Measurements from ENCODE around the gene TEP1.

Gene TEP1

GRCh38 chr14:20415782-20416206, 2.5 kb upstream of the TEP1 start:
- H3K9me3 ChIP-seq (ENCODE audit: insufficient read depth, low read length): no peaks in the 10 kb centered on the region
- H3K4me3 ChIP-seq (ENCODE audit: insufficient read depth, low read length, poor library complexity, severe bottlenecking): no peak overlapping the region
- no peaks in the 10 kb centered on the region for H3K36me3 ChIP-seq (ENCODE audit: low read length)
- no peak overlapping the region for H3K4me2 ChIP-seq (ENCODE audit: low read depth, low read length, poor library complexity, severe bottlenecking)
- no peak overlapping the region for H3K27ac ChIP-seq (ENCODE audit: low read depth, low read length)
- no peaks in the 10 kb centered on the region for H4K20me1 ChIP-seq (ENCODE audit: low read depth, low read length)
- H2AFZ ChIP-seq (ENCODE audit: low read depth, low read length, severe bottlenecking): peak overlapping the region; percentile 29
- H3K9me2 ChIP-seq (replicated peaks; ENCODE audit: insufficient read depth, low read length): no peaks in the 10 kb centered on the region
- no peak for TF ChIP-seq EZH2phosphoT487 (conservative IDR thresholded peaks at IDR 0.05; ENCODE audit: low read length)
- TF ChIP-seq CTCF (IDR thresholded peaks at IDR 0.05; ENCODE audit: insufficient read depth, low read length, poor library complexity, severe bottlenecking): peak; percentile 60
- no peak overlapping the region for H3K9ac ChIP-seq (ENCODE audit: low read length)
- peaks cover 6% of the 10 kb centered on the region; the same call in 1 of the 2 replicates for H3K79me2 ChIP-seq (ENCODE audit: insufficient read depth, low read length)
- H3K27me3 ChIP-seq (ENCODE audit: low read length): no peaks in the 10 kb centered on the region
- H3F3A ChIP-seq (ENCODE audit: insufficient read depth): peaks cover 16% of the 10 kb centered on the region; the same call in 1 of the 2 replicates

- Histone ChIP-seq H3K4me3 (ENCODE audit: insufficient read depth, low read length, poor library complexity, severe bottlenecking) (peak overlapping the region; percentile 84), H3K4me2 (ENCODE audit: low read depth, low read length, poor library complexity, severe bottlenecking) (peak overlapping the region; percentile 97), H4K20me1 (ENCODE audit: low read depth, low read length) (no peaks in the 10 kb centered on the region), H3F3A (ENCODE audit: insufficient read depth) (peaks cover 16% of the 10 kb centered on the region; the same call in 1 of the 2 replicates), H3K36me3 (ENCODE audit: low read length) (no peaks in the 10 kb centered on the region), H3K79me2 (ENCODE audit: insufficient read depth, low read length) (peaks cover 11% of the 10 kb centered on the region), H3K27me3 (ENCODE audit: low read length) (no peaks in the 10 kb centered on the region), H3K27ac (ENCODE audit: low read depth, low read length) (peak overlapping the region; percentile 59), H3K9ac (ENCODE audit: low read length) (peak overlapping the region; percentile 86), H3K9me2 (replicated peaks; ENCODE audit: insufficient read depth, low read length) (no peaks in the 10 kb centered on the region), H3K9me3 (ENCODE audit: insufficient read depth, low read length) (no peaks in the 10 kb centered on the region), H2AFZ (ENCODE audit: low read depth, low read length, severe bottlenecking) (peak overlapping the region; percentile 95)
- TF ChIP-seq EZH2phosphoT487 (conservative IDR thresholded peaks at IDR 0.05; ENCODE audit: low read length): no peak
- TF ChIP-seq CTCF (IDR thresholded peaks at IDR 0.05; ENCODE audit: insufficient read depth, low read length, poor library complexity, severe bottlenecking): no peak
Measured at GRCh38 chr14:20413744-20414082, 412 bp upstream of the TEP1 start.

- H3K4me2 ChIP-seq (ENCODE audit: low read depth, low read length, poor library complexity, severe bottlenecking): peak overlapping the region; percentile 97
- no peaks in the 10 kb centered on the region for H3K27me3 ChIP-seq (ENCODE audit: low read length)
- no peaks in the 10 kb centered on the region for H3K9me2 ChIP-seq (replicated peaks; ENCODE audit: insufficient read depth, low read length)
- TF ChIP-seq CTCF (IDR thresholded peaks at IDR 0.05; ENCODE audit: insufficient read depth, low read length, poor library complexity, severe bottlenecking) (no peak), EZH2phosphoT487 (conservative IDR thresholded peaks at IDR 0.05; ENCODE audit: low read length) (no peak)
- H3K9ac ChIP-seq (ENCODE audit: low read length): peak overlapping the region; percentile 86
- H3K4me3 ChIP-seq (ENCODE audit: insufficient read depth, low read length, poor library complexity, severe bottlenecking): peak overlapping the region; percentile 84
- H3F3A ChIP-seq (ENCODE audit: insufficient read depth): peaks cover 16% of the 10 kb centered on the region; the same call in 1 of the 2 replicates
- no peaks in the 10 kb centered on the region for H4K20me1 ChIP-seq (ENCODE audit: low read depth, low read length)
- H3K27ac ChIP-seq (ENCODE audit: low read depth, low read length): no peak overlapping the region
- H3K36me3 ChIP-seq (ENCODE audit: low read length): no peaks in the 10 kb centered on the region
- H3K9me3 ChIP-seq (ENCODE audit: insufficient read depth, low read length): no peaks in the 10 kb centered on the region
- H3K79me2 ChIP-seq (ENCODE audit: insufficient read depth, low read length): peaks cover 11% of the 10 kb centered on the region
- H2AFZ ChIP-seq (ENCODE audit: low read depth, low read length, severe bottlenecking): peak overlapping the region; percentile 95
Measured at GRCh38 chr14:20412411-20412810, 890 bp downstream of the TEP1 start.

Measured in SU-DHL-6 (cell line).